GM12801 (cell line): ENCODE results near the gene MAPK1.

Experiments
- CTCF ChIP-seq: IDR thresholded peaks from one replicate; pipeline ENCODE4 v1.5.1; 2011; ENCODE audit warnings: control low read depth; ENCODE audit not compliant: insufficient read length; ENCODE audit errors: extremely low read depth

The MAPK1 gene

DNA sequence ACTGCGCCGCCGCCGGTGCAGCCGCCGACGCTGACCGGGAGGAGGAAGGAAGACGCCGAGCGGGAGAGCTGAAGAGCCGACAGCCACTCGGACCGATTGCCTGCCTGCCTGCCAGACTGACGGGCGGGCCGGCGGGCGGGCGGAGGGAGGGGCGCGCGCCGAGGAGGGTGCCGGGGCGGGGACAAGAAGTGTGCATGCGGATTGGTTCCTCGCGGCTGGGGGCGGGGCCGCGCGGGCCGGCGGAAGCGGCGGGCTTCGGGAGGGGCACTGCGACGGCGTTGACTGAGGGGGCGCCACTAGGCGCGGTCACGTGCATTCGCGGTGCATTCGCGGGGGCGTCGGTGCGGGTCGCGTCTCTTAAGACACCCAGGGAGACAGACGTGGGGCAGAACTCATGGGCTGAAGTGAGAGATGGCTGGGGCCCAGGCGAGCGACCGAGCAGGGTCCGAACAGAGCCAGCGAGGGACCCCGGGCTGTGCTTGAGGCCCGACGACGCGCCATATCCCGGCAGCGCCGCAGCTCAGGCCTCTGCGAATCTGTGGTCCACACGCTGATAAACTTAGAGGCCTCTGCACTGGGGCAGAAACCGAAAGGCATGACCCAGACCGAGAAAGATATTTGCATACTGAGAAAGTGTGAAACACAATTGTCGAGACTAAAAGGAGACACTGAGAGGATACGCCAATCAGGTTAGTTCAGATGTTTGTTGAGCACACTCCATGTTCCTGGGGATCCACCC lies at the start of gene MAPK1:
TSS of gene MAPK1 (minus strand) at position 118 of the 739 bp plus-strand sequence. CDS start 205 bp downstream, outside the sequence.
- no peak for TF ChIP-seq CTCF

- TF ChIP-seq CTCF, result no peak
Observed at GRCh38 chr22:21916309-21916918, 49.0 kb upstream of the MAPK1 start.

GRCh38 chr22:21915624-21916308 lies 48.3 kb upstream of the MAPK1 start:
- no peak for TF ChIP-seq CTCF

- no peak for TF ChIP-seq CTCF
Observed at GRCh38 chr22:21909871-21910270, 42.4 kb upstream of the MAPK1 start.

DNA sequence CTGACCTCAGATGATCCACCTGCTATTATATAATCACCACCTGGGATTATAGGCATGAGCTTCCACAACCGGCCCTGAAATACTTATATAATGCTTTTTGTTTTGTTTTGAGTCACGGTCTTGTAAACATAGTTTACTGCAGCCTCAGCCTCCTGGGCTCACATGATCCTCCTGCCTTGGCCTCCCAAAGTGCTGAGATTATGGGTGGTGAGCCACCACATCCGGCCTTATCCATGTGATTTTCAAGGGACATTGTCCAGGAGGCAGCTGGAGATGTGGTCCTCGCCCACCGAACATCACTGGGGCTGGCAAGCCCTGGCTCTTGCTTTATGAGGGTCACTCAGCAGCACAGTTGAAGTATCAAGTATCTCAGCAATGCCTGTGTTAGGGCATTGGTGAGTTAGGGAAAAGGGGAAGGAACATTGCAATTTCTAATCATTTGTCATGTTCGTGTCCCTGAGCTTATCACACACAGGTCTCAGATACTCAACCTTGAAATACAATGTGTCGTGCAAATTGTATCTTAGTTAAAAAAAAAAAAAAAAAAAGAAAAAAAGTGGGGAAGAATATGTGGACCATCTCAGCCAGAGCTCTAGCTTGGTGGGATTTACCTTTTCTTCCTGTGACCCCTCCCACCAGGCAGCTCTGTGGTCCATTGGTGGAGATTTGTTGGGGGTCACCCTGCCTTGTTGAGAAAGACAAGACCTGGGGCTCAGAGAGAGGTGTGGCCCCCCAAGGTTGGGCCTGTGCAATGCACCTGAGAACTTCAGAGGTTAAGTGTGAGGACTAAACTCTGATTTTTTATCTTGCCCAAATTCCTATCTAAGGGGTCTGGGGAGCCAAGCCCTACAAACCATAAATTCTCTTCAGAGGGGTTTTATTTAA lies 40.4 kb upstream of the MAPK1 start:
- TF ChIP-seq CTCF, result no peak

- no peak for TF ChIP-seq CTCF
Observed at GRCh38 chr22:21904250-21904789, 36.9 kb upstream of the MAPK1 start.
